ENCODE results near the gene BTNL8. TPM values are rescaled to one million over a fixed set of nuclear protein-coding genes. Genes with fewer than 3 reads are reported as not detected.

The BTNL8 gene
- total and polyA plus RNA-seq, 3 experiments from 2014 or later = 0.13 TPM; not detected in 2

DNA sequence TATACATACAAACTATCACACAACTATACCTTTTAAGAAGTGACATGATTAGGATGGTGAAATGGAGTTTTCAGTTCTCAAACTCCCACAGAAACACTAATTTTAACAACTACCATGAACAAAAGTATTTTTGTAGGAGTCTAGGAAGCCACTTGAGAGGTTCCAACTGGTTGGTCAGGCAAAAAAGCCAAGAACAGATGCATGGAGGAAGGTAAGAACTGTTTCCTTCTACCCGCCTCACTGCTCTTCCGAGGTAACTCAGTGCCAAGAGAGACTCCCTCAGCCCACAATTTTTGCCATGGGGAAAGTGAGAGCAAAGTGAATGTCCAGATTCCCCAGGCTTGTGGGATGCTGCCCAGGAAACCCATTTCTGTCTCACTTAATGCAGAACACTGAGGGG, 15.7 kb downstream of the BTNL8 start:
- Mint-ChIP-seq H3K9me3 (peaks cover 0 to 2% (median 0%) of the 10 kb centered on the region in 5 donors), H3K4me1 (no peaks in the 10 kb centered on the region), H3K36me3 (peaks cover 0 to 4% (median 0%) of the 10 kb centered on the region in 3 donors), H3K4me3 (no peak overlapping the region), H3K27ac (no peak overlapping the region), H3K27me3 (peaks cover 14 to 66% of the 10 kb centered on the region in 2 donors)
- ChIA-PET CTCF (no interaction called here), POLR2A (no interaction called here)
- H3K27ac ChIP-seq (ENCODE audit: low read depth, low read length) = no peak overlapping the region
- DNase-seq = no peak
- H3K9me3 ChIP-seq (ENCODE audit: low read length) = no peaks in the 10 kb centered on the region
- no peaks in the 10 kb centered on the region for H3K36me3 ChIP-seq (ENCODE audit: insufficient read depth, low read length)
- no peaks in the 10 kb centered on the region for H3K4me1 ChIP-seq (ENCODE audit: insufficient read depth, low read length)
- H3K4me3 ChIP-seq (ENCODE audit: low read length) = no peak overlapping the region
- H3K27me3 ChIP-seq (ENCODE audit: insufficient read depth, low read length, poor library complexity, severe bottlenecking) = no peaks in the 10 kb centered on the region

DNA sequence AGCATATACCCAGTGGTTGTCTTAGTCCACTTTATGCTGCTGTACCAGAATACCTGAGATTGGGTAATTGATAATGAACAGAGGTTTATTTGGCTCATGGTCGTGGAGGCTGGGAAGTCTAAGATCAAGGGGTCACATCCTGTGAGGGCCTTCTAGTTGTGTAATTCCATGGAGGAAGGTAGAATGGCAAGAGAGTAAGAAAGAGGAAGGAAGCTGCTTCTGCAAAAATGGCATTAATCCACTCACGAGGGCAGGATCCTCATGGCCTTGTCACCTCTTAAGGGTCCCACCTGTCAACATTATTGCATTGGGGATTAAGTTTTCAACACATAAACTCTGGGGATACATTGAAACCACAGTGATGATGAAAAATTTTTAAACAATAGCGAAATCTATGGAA, 17.0 kb downstream of the BTNL8 start:
- Histone ChIP-seq H3K27me3 (ENCODE audit: insufficient read depth, low read length, poor library complexity, severe bottlenecking) (no peaks in the 10 kb centered on the region), H3K36me3 (ENCODE audit: insufficient read depth, low read length) (no peaks in the 10 kb centered on the region), H3K4me3 (ENCODE audit: low read length) (no peak overlapping the region), H3K9me3 (ENCODE audit: low read length) (no peaks in the 10 kb centered on the region), H3K4me1 (ENCODE audit: insufficient read depth, low read length) (no peaks in the 10 kb centered on the region), H3K27ac (ENCODE audit: low read depth, low read length) (no peak overlapping the region)
- no peak for DNase-seq
- ChIA-PET CTCF (no interaction called here), POLR2A (no interaction called here)
- H3K4me1 Mint-ChIP-seq = no peaks in the 10 kb centered on the region
- H3K27ac Mint-ChIP-seq = no peak overlapping the region
- peaks cover 13 to 63% of the 10 kb centered on the region in 2 donors for H3K27me3 Mint-ChIP-seq
- H3K4me3 Mint-ChIP-seq = no peak overlapping the region
- peaks cover 0 to 2% (median 0%) of the 10 kb centered on the region in 5 donors for H3K9me3 Mint-ChIP-seq
- H3K36me3 Mint-ChIP-seq = no peaks in the 10 kb centered on the region

DNA sequence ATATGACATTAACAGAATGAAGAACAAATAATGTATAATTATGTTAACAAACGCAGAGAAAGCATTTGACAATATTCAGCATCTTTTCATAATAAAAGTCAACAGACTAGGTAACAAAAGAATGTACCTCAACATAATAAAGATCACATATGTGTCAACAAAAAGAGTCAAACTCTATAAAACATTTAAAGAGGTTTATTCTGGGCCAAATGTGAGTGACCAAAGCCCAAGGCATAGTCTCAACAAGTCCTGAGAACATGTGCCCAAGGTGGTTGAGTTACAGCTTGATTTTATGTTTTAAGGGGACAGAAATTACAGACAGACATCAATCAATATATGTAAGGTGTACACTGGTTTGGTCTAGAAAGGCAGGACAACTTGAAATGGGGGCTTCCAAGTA, 19.4 kb downstream of the BTNL8 start:
- Histone ChIP-seq H3K9me3 (ENCODE audit: low read length) (no peaks in the 10 kb centered on the region), H3K27ac (ENCODE audit: low read depth, low read length) (no peak overlapping the region), H3K4me3 (ENCODE audit: low read length) (no peak overlapping the region), H3K27me3 (ENCODE audit: insufficient read depth, low read length, poor library complexity, severe bottlenecking) (no peaks in the 10 kb centered on the region), H3K36me3 (ENCODE audit: insufficient read depth, low read length) (no peaks in the 10 kb centered on the region), H3K4me1 (ENCODE audit: insufficient read depth, low read length) (no peaks in the 10 kb centered on the region)
- peaks cover 0 to 7% (median 3%) of the 10 kb centered on the region in 3 donors for H3K36me3 Mint-ChIP-seq
- H3K27me3 Mint-ChIP-seq = peaks cover 14 to 58% of the 10 kb centered on the region in 2 donors
- H3K4me1 Mint-ChIP-seq = no peaks in the 10 kb centered on the region
- DNase-seq = no peak
- no peak overlapping the region for H3K4me3 Mint-ChIP-seq
- POLR2A ChIA-PET = no interaction called here
- CTCF ChIA-PET = no interaction called here
- H3K9me3 Mint-ChIP-seq = peaks cover 8 to 15% (median 10%) of the 10 kb centered on the region in 5 donors
- H3K27ac Mint-ChIP-seq = no peak overlapping the region

DNA sequence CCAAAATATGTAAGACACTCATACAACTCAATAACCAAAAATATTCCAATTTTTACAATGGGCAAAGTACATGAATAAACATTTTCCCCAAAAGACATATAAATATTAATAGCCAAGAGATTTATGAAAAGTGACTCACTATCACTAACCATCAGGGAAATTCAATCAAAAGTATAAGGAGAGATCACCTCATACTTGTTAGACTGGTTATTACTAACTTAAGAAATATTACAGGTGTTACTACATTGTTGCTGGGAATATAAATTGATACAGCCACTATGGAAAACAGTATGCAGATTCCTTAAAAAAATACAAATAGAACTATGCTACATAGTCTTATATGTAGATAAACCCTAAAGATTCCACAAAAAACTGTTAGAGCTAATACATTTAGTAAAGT, 21.8 kb downstream of the BTNL8 start:
- ChIA-PET CTCF (no interaction called here), POLR2A (no interaction called here)
- Mint-ChIP-seq H3K36me3 (peaks cover 0 to 11% (median 3%) of the 10 kb centered on the region in 3 donors), H3K27ac (no peak overlapping the region), H3K4me1 (no peaks in the 10 kb centered on the region), H3K9me3 (peaks cover 20 to 35% (median 24%) of the 10 kb centered on the region in 5 donors), H3K27me3 (peaks cover 16 to 63% of the 10 kb centered on the region in 2 donors), H3K4me3 (no peak overlapping the region)
- Histone ChIP-seq H3K9me3 (ENCODE audit: low read length) (no peaks in the 10 kb centered on the region), H3K36me3 (ENCODE audit: insufficient read depth, low read length) (no peaks in the 10 kb centered on the region), H3K4me1 (ENCODE audit: insufficient read depth, low read length) (no peaks in the 10 kb centered on the region), H3K4me3 (ENCODE audit: low read length) (no peak overlapping the region), H3K27ac (ENCODE audit: low read depth, low read length) (no peak overlapping the region), H3K27me3 (ENCODE audit: insufficient read depth, low read length, poor library complexity, severe bottlenecking) (no peaks in the 10 kb centered on the region)
- DNase-seq = no peak

DNA sequence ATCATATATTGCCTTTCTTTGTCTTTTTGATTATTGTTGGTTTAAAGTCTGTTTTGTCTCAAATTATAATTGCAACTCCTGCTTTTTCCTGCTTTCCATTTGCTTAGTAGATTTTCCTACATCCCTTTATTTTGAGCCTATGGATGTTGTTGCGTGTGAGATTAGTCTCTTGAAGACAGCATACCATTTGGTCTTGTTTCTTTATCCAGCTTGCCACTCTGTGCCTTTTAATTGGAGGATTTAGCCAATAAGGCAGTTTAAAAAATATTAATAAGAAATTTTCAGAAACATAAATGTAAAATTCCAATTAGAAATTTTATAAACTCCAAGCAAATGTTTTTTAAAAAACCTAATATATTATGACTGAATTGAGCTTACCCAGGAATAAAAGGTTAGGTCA, 24.0 kb downstream of the BTNL8 start:
- no peaks in the 10 kb centered on the region for H3K36me3 ChIP-seq (ENCODE audit: insufficient read depth, low read length)
- H3K9me3 Mint-ChIP-seq = peaks cover 20 to 40% (median 27%) of the 10 kb centered on the region in 5 donors
- ChIA-PET CTCF (no interaction called here), POLR2A (no interaction called here)
- no peak overlapping the region for H3K27ac ChIP-seq (ENCODE audit: low read depth, low read length)
- peaks cover 24 to 73% of the 10 kb centered on the region in 2 donors for H3K27me3 Mint-ChIP-seq
- no peak overlapping the region for H3K27ac Mint-ChIP-seq
- no peak overlapping the region for H3K4me3 Mint-ChIP-seq
- no peak for DNase-seq
- no peak overlapping the region for H3K4me3 ChIP-seq (ENCODE audit: low read length)
- H3K4me1 ChIP-seq (ENCODE audit: insufficient read depth, low read length) = no peaks in the 10 kb centered on the region
- H3K4me1 Mint-ChIP-seq = peaks cover 0 to 3% (median 0%) of the 10 kb centered on the region in 3 donors
- no peaks in the 10 kb centered on the region for H3K27me3 ChIP-seq (ENCODE audit: insufficient read depth, low read length, poor library complexity, severe bottlenecking)
- no peaks in the 10 kb centered on the region for H3K9me3 ChIP-seq (ENCODE audit: low read length)
- H3K36me3 Mint-ChIP-seq = peaks cover 0 to 11% (median 3%) of the 10 kb centered on the region in 3 donors

DNA sequence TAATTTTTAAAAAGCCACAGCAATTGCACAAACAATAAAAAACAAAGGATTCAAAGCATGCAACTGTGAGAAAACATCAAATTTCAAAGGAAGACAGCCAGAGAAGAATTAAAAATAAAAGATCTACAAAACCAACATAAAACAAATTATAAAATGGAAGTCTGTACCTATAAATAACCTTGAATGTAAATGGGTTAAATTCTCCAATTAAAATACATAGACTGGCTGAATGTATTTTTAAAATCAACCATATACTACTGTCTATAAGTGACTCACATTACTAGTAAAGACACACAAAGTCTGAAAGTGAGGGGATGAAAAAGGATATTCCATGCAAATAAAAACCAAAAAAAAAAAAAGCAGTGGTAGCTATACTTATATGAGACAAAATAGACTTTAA, 33.7 kb downstream of the BTNL8 start:
- DNase-seq = no peak
- CTCF ChIA-PET = no interaction called here
- no peak overlapping the region for H3K27ac Mint-ChIP-seq

DNA sequence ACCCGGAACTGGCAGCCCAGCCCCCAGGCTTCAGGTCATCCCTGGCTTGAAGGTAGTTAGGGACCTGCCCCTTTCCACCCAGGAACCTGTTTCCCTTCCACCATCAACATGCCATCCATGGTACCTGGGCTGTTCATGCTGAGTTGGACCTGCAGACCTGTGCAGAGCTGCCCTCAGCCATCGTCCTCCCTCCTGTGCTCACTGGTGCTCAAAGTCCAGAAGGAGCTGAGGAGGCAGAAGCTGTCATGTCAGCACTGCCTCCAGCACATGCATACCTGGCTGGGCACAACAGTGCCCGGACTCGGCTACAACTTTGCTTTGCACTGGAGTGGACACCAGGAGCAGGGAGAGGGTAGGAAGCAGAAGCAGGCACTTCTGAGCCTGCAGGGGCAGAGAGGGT, 36.2 kb downstream of the BTNL8 start:
- Mint-ChIP-seq H3K4me3 (no peak overlapping the region), H3K27me3 (peaks cover 40 to 52% of the 10 kb centered on the region in 2 donors), H3K9me3 (peaks cover 18 to 41% (median 29%) of the 10 kb centered on the region in 5 donors), H3K36me3 (peaks cover 0 to 9% (median 8%) of the 10 kb centered on the region in 3 donors), H3K4me1 (no peaks in the 10 kb centered on the region), H3K27ac (no peak overlapping the region)
- H3K27me3 ChIP-seq (ENCODE audit: insufficient read depth, low read length, poor library complexity, severe bottlenecking) = no peaks in the 10 kb centered on the region
- H3K4me1 ChIP-seq (ENCODE audit: insufficient read depth, low read length) = no peaks in the 10 kb centered on the region
- ChIA-PET POLR2A (no interaction called here), CTCF (no interaction called here)
- no peak for DNase-seq
- H3K4me3 ChIP-seq (ENCODE audit: low read length) = no peak overlapping the region
- H3K27ac ChIP-seq (ENCODE audit: low read depth, low read length) = no peak overlapping the region
- no peaks in the 10 kb centered on the region for H3K9me3 ChIP-seq (ENCODE audit: low read length)
- no peaks in the 10 kb centered on the region for H3K36me3 ChIP-seq (ENCODE audit: insufficient read depth, low read length)

More for the DNA sequence above, 33.7 kb downstream of the BTNL8 start:
- Mint-ChIP-seq H3K4me1 (no peaks in the 10 kb centered on the region), H3K36me3 (peaks cover 0 to 5% (median 4%) of the 10 kb centered on the region in 3 donors), H3K9me3 (peaks cover 5 to 26% (median 16%) of the 10 kb centered on the region in 5 donors), H3K27me3 (peaks cover 42 to 58% of the 10 kb centered on the region in 2 donors), H3K4me3 (no peak overlapping the region)
- H3K36me3 ChIP-seq (ENCODE audit: insufficient read depth, low read length) = no peaks in the 10 kb centered on the region
- H3K27ac ChIP-seq (ENCODE audit: low read depth, low read length) = no peak overlapping the region
- no peaks in the 10 kb centered on the region for H3K9me3 ChIP-seq (ENCODE audit: low read length)
- no peaks in the 10 kb centered on the region for H3K27me3 ChIP-seq (ENCODE audit: insufficient read depth, low read length, poor library complexity, severe bottlenecking)
- no peaks in the 10 kb centered on the region for H3K4me1 ChIP-seq (ENCODE audit: insufficient read depth, low read length)
- no peak overlapping the region for H3K4me3 ChIP-seq (ENCODE audit: low read length)
- POLR2A ChIA-PET = no interaction called here

DNA sequence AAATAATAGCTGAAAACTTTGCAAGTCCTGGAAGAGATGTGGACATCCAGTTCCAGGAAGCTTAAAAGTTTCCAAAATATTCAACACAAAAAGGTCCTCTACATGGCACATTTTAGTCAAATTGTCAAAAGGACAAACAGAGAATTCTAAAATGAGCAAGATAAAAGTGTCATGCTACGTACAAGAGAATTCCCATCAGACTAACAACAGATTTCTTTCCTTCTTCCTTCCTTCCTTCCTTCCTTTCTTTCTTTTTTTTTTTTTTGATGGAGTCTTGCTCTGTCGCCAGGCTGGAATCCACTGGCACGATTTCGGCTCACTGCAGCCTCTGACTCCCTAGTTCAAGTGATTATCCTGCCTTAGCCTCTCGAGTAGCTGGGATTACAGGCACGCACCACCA, 39.3 kb downstream of the BTNL8 start:
- H3K4me1 Mint-ChIP-seq = no peaks in the 10 kb centered on the region
- H3K27me3 Mint-ChIP-seq = peaks cover 32 to 59% of the 10 kb centered on the region in 2 donors
- H3K9me3 Mint-ChIP-seq = peaks cover 18 to 31% (median 28%) of the 10 kb centered on the region in 5 donors
- peaks cover 0 to 8% (median 5%) of the 10 kb centered on the region in 3 donors for H3K36me3 Mint-ChIP-seq
- Histone ChIP-seq H3K27ac (ENCODE audit: low read depth, low read length) (no peak overlapping the region), H3K9me3 (ENCODE audit: low read length) (no peaks in the 10 kb centered on the region), H3K4me1 (ENCODE audit: insufficient read depth, low read length) (no peaks in the 10 kb centered on the region), H3K4me3 (ENCODE audit: low read length) (no peak overlapping the region), H3K36me3 (ENCODE audit: insufficient read depth, low read length) (no peaks in the 10 kb centered on the region), H3K27me3 (ENCODE audit: insufficient read depth, low read length, poor library complexity, severe bottlenecking) (no peaks in the 10 kb centered on the region)
- no peak overlapping the region for H3K4me3 Mint-ChIP-seq
- no peak overlapping the region for H3K27ac Mint-ChIP-seq
- POLR2A ChIA-PET = no interaction called here
- CTCF ChIA-PET = no interaction called here
- DNase-seq = no peak
